Measurements from ENCODE around the gene TMEM106C.

TMEM106C gene

GRCh38 chr12:48017921-48018617, 54.7 kb downstream of the TMEM106C start:
- DNase-seq = no peak

Measured in NCI-H1105 (cell line).